Measurements from ENCODE around the gene THOC6. TPM values are rescaled to one million over a fixed set of nuclear protein-coding genes. Genes with fewer than 3 reads are reported as not detected.

The THOC6 gene
- total RNA-seq, 1 donor from 2014 or later: 16.6 TPM

GRCh38 chr16:3038256-3038655 lies 14.4 kb downstream of the THOC6 start:
- no peak overlapping the region for H3K4me3 ChIP-seq
- no peak overlapping the region for H2AFZ ChIP-seq (replicated peaks)
- peaks cover 1% of the 10 kb centered on the region for H3K36me3 Mint-ChIP-seq
- no peak overlapping the region for H3K4me3 Mint-ChIP-seq
- TF ChIP-seq EZH2phosphoT487 (IDR thresholded peaks at IDR 0.05) (no peak), EZH2 (IDR thresholded peaks at IDR 0.05) (no peak)
- TF ChIP-seq, protein P1, sequence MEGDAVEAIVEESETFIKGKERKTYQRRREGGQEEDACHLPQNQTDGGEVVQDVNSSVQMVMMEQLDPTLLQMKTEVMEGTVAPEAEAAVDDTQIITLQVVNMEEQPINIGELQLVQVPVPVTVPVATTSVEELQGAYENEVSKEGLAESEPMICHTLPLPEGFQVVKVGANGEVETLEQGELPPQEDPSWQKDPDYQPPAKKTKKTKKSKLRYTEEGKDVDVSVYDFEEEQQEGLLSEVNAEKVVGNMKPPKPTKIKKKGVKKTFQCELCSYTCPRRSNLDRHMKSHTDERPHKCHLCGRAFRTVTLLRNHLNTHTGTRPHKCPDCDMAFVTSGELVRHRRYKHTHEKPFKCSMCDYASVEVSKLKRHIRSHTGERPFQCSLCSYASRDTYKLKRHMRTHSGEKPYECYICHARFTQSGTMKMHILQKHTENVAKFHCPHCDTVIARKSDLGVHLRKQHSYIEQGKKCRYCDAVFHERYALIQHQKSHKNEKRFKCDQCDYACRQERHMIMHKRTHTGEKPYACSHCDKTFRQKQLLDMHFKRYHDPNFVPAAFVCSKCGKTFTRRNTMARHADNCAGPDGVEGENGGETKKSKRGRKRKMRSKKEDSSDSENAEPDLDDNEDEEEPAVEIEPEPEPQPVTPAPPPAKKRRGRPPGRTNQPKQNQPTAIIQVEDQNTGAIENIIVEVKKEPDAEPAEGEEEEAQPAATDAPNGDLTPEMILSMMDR (IDR thresholded peaks at IDR 0.05): no peak
- no peak overlapping the region for H3K27ac ChIP-seq
- peaks cover 6% of the 10 kb centered on the region for H3K4me1 Mint-ChIP-seq
- no peak for DNase-seq (ENCODE audit: low spot score)
- no peak overlapping the region for H3K27ac Mint-ChIP-seq
- peaks cover 96% of the 10 kb centered on the region for H3K27me3 ChIP-seq
- no peaks in the 10 kb centered on the region for H3K79me2 ChIP-seq (ENCODE audit: low read depth)
- H3K9me3 Mint-ChIP-seq: no peaks in the 10 kb centered on the region
- no peaks in the 10 kb centered on the region for H3K36me3 ChIP-seq
- no peaks in the 10 kb centered on the region for H3K4me1 ChIP-seq
- no peaks in the 10 kb centered on the region for H4K20me1 ChIP-seq (ENCODE audit: low read depth)
- peaks cover 58% of the 10 kb centered on the region for H3K27me3 Mint-ChIP-seq (ENCODE audit: insufficient read depth, low read depth)
- H3K9me3 ChIP-seq (ENCODE audit: low read depth): no peaks in the 10 kb centered on the region
- H3K4me2 ChIP-seq: no peak overlapping the region
- no peaks in the 10 kb centered on the region for H3F3A ChIP-seq (ENCODE audit: low read depth)
- H3K9ac ChIP-seq: no peak overlapping the region

DNA sequence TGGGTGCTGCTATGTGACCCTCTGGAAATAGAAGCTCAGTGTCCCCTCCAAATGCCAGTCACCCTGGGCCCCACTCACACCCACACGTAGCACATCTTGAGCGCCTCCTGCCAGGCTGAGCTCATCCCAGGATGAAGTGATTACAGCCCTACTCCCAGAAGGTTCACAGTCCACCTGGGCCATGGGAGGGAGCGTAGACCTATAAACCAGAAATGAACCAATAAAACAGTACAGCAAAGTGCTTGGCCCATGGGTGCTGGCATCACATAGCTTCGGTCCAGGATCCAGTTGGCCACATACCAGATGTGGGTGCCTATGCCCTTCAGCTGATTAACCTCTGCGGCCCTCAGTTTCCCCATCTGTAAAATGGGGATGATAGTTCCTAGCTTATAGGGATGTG lies 15.1 kb downstream of the THOC6 start:
- Histone ChIP-seq H3K9ac (no peak overlapping the region), H3K4me1 (no peaks in the 10 kb centered on the region), H2AFZ (replicated peaks) (no peak overlapping the region), H3F3A (ENCODE audit: low read depth) (no peaks in the 10 kb centered on the region), H3K4me3 (no peak overlapping the region), H3K4me2 (no peak overlapping the region), H3K79me2 (ENCODE audit: low read depth) (no peaks in the 10 kb centered on the region), H3K27me3 (peaks cover 96% of the 10 kb centered on the region), H4K20me1 (ENCODE audit: low read depth) (no peaks in the 10 kb centered on the region), H3K9me3 (ENCODE audit: low read depth) (no peaks in the 10 kb centered on the region), H3K27ac (no peak overlapping the region), H3K36me3 (no peaks in the 10 kb centered on the region)
- H3K27ac Mint-ChIP-seq: no peak overlapping the region
- H3K4me3 Mint-ChIP-seq: no peak overlapping the region
- no peak for DNase-seq (ENCODE audit: low spot score)
- H3K27me3 Mint-ChIP-seq (ENCODE audit: insufficient read depth, low read depth): peaks cover 56% of the 10 kb centered on the region
- peaks cover 6% of the 10 kb centered on the region for H3K4me1 Mint-ChIP-seq
- TF ChIP-seq, protein P1 (IDR thresholded peaks at IDR 0.05): no peak
- TF ChIP-seq EZH2 (IDR thresholded peaks at IDR 0.05) (no peak), EZH2phosphoT487 (IDR thresholded peaks at IDR 0.05) (no peak)
- H3K9me3 Mint-ChIP-seq: no peaks in the 10 kb centered on the region
- H3K36me3 Mint-ChIP-seq: peaks cover 1% of the 10 kb centered on the region

- TF ChIP-seq, protein P1 (IDR thresholded peaks at IDR 0.05): no peak
- TF ChIP-seq EZH2 (IDR thresholded peaks at IDR 0.05) (no peak), EZH2phosphoT487 (IDR thresholded peaks at IDR 0.05) (no peak)
- Histone ChIP-seq H3K36me3 (no peaks in the 10 kb centered on the region), H3K9ac (no peak overlapping the region), H4K20me1 (ENCODE audit: low read depth) (peaks cover 8% of the 10 kb centered on the region), H3K27me3 (peaks cover 96% of the 10 kb centered on the region), H2AFZ (replicated peaks) (no peak overlapping the region), H3K4me1 (no peaks in the 10 kb centered on the region), H3K4me2 (no peak overlapping the region), H3K4me3 (no peak overlapping the region), H3F3A (ENCODE audit: low read depth) (peaks cover 28% of the 10 kb centered on the region), H3K79me2 (ENCODE audit: low read depth) (no peaks in the 10 kb centered on the region), H3K9me3 (ENCODE audit: low read depth) (no peaks in the 10 kb centered on the region), H3K27ac (no peak overlapping the region)
- Mint-ChIP-seq H3K4me3 (no peak overlapping the region), H3K4me1 (peaks cover 5% of the 10 kb centered on the region), H3K27ac (no peak overlapping the region), H3K9me3 (no peaks in the 10 kb centered on the region), H3K36me3 (no peaks in the 10 kb centered on the region), H3K27me3 (ENCODE audit: insufficient read depth, low read depth) (peaks cover 54% of the 10 kb centered on the region)
- no peak for DNase-seq (ENCODE audit: low spot score)
Measured at GRCh38 chr16:3042376-3042775, 18.5 kb downstream of the THOC6 start.

Data from neural progenitor cell (in vitro differentiated cells).